ENCODE results near the gene RNPEPL1.

GRCh38 chr2:240575101-240575965, 7.0 kb downstream of the RNPEPL1 start:
- TF ChIP-seq CTCF (IDR thresholded peaks at IDR 0.05; ENCODE audit: low read depth, low read length) (no peak), POLR2A (IDR thresholded peaks at IDR 0.05; ENCODE audit: extremely low read depth, insufficient read length) (no peak), MYC (IDR thresholded peaks at IDR 0.05; ENCODE audit: low read depth, low read length) (no peak)
- TF ChIP-seq, protein P1, sequence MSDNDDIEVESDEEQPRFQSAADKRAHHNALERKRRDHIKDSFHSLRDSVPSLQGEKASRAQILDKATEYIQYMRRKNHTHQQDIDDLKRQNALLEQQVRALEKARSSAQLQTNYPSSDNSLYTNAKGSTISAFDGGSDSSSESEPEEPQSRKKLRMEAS (IDR thresholded peaks at IDR 0.05; ENCODE audit: low read depth, low read length): no peak

All from NB4 (cell line).